SK-N-SH (cell line): ENCODE data around the gene OSBPL10.

Experiments
- EP300 ChIP-seq, 2 experiments: IDR thresholded peaks; 2 replicates each; pipeline versions ENCODE4 v1.4.0 to v1.6.1; 2012; ENCODE audit warnings: borderline replicate concordance in 1 of 2, low read depth in 1 of 2, low read length in 1 of 2
- EZH2phosphoT487 ChIP-seq: fragments of 200-600 bp; sonication (generic); IDR thresholded peaks from 2 replicates; pipeline ENCODE4 v1.6.1; 2017; ENCODE audit warnings: low read depth, mixed run types, mild to moderate bottlenecking, antibody characterized with exemption, moderate library complexity, borderline replicate concordance
- MAX ChIP-seq: IDR thresholded peaks from 2 replicates; pipeline ENCODE4 v1.4.0; 2012; ENCODE audit warnings: low read depth
- MEF2A ChIP-seq: IDR thresholded peaks from 2 replicates; pipeline ENCODE4 v1.4.0; 2012; ENCODE audit warnings: low read depth, borderline replicate concordance
- NFIC ChIP-seq: IDR thresholded peaks from 2 replicates; pipeline ENCODE4 v1.4.0; 2012; ENCODE audit warnings: borderline replicate concordance
- POLR2AphosphoS5 ChIP-seq: IDR thresholded peaks from 2 replicates; pipeline ENCODE4 v1.6.1; 2012; ENCODE audit warnings: low read depth, low read length
- RAD21 ChIP-seq: IDR thresholded peaks from 2 replicates; pipeline ENCODE4 v1.6.1; 2012; ENCODE audit warnings: mild to moderate bottlenecking, low read length
- RFX5 ChIP-seq: IDR thresholded peaks from 2 replicates; pipeline ENCODE4 v1.6.1; 2012; ENCODE audit warnings: mild to moderate bottlenecking, improper control_type of control experiment, low read length
- SIN3A ChIP-seq: IDR thresholded peaks from 2 replicates; pipeline ENCODE4 v1.6.1; 2012; ENCODE audit warnings: low read depth, mild to moderate bottlenecking, low read length, moderate library complexity, borderline replicate concordance
- SMC3 ChIP-seq: IDR thresholded peaks from 2 replicates; pipeline ENCODE4 v1.6.1; 2012; ENCODE audit warnings: low read depth, low read length, improper control_type of control experiment
- TAF1 ChIP-seq: IDR thresholded peaks from 2 replicates; pipeline ENCODE4 v1.6.1; 2012; ENCODE audit warnings: low read depth, mild to moderate bottlenecking, low read length, moderate library complexity, borderline replicate concordance
- YY1 ChIP-seq: IDR thresholded peaks from 2 replicates; pipeline ENCODE4 v1.4.0; 2012; ENCODE audit warnings: low read depth, mild to moderate bottlenecking
- TF ChIP-seq, protein P1 (sequence below): fragments of 200-600 bp; sonication (generic); IDR thresholded peaks from 2 replicates; pipeline ENCODE4 v1.6.1; 2017; ENCODE audit warnings: antibody characterized with exemption, mild to moderate bottlenecking, moderate library complexity
- TF ChIP-seq, protein P2 (sequence below): fragments of 150-350 bp; IDR thresholded peaks from 2 replicates; pipeline ENCODE4 v1.6.1; 2017; ENCODE audit warnings: antibody characterized with exemption, low read length, low read depth, borderline replicate concordance

DNA sequence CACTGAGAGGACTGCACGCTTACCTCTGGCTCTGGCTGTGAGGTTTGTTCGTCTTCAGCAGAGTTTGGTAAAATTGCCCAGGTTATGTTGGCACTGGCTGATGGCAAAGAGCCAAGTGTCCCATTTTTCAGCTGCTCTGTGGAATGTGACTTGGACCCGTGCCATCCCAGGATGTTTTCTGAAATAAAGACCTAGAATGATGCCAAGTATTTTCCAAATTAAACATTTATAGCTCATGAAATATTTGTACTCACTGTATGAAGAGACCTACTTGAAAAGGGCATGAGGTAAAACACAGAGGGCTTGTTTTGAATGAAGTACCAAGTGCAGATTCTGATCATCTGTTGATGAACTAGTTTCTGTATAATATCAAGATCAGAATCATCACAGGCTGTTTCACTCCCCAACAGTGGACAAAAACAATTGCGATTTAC is 247.8 kb downstream of the OSBPL10 start:
- TF ChIP-seq POLR2AphosphoS5: no peak
- no peak for TF ChIP-seq MAX
- no peak for TF ChIP-seq EP300 (IDR thresholded peaks at IDR 0.05; ENCODE audit: borderline replicate concordance in 1 of 2, low read depth in 1 of 2, low read length in 1 of 2)
- TF ChIP-seq, protein P1, sequence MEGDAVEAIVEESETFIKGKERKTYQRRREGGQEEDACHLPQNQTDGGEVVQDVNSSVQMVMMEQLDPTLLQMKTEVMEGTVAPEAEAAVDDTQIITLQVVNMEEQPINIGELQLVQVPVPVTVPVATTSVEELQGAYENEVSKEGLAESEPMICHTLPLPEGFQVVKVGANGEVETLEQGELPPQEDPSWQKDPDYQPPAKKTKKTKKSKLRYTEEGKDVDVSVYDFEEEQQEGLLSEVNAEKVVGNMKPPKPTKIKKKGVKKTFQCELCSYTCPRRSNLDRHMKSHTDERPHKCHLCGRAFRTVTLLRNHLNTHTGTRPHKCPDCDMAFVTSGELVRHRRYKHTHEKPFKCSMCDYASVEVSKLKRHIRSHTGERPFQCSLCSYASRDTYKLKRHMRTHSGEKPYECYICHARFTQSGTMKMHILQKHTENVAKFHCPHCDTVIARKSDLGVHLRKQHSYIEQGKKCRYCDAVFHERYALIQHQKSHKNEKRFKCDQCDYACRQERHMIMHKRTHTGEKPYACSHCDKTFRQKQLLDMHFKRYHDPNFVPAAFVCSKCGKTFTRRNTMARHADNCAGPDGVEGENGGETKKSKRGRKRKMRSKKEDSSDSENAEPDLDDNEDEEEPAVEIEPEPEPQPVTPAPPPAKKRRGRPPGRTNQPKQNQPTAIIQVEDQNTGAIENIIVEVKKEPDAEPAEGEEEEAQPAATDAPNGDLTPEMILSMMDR: no peak
- TF ChIP-seq RAD21: no peak
- TF ChIP-seq MEF2A: no peak
- TF ChIP-seq SMC3: no peak
- TF ChIP-seq YY1: no peak
- no peak for TF ChIP-seq EZH2phosphoT487
- TF ChIP-seq TAF1: no peak
- TF ChIP-seq SIN3A: no peak
- peak; percentile 65 for TF ChIP-seq NFIC
- TF ChIP-seq RFX5: no peak
- TF ChIP-seq, protein P2, sequence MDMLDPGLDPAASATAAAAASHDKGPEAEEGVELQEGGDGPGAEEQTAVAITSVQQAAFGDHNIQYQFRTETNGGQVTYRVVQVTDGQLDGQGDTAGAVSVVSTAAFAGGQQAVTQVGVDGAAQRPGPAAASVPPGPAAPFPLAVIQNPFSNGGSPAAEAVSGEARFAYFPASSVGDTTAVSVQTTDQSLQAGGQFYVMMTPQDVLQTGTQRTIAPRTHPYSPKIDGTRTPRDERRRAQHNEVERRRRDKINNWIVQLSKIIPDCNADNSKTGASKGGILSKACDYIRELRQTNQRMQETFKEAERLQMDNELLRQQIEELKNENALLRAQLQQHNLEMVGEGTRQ: no peak
